Mucosa of descending colon (tissue), 3 donors: Measurements from ENCODE around the gene ZNF30. TPM values are rescaled to one million over a fixed set of nuclear protein-coding genes. Genes with fewer than 3 reads are reported as not detected.

Source experiments
- ATAC-seq: fragments of 200-7000 bp; cut with Tn5 transposase; one replicate; pipeline ENCODE4 v1.9.1; 2020; ENCODE audit warnings: mild to moderate bottlenecking, moderate library complexity
- DNase-seq, 3 donors: peaks; one replicate each; pipeline ENCODE4 v3.0.0-alpha.2; 2020
- H3K36me3 ChIP-seq: fragments of 200-600 bp; one replicate; pipeline ENCODE4 v1.8.0; 2021; ENCODE audit warnings: low read depth, mild to moderate bottlenecking
- H3K4me1 ChIP-seq: fragments of 200-600 bp; one replicate; pipeline ENCODE4 v1.8.0; 2021; ENCODE audit warnings: low read depth, mild to moderate bottlenecking
- H3K4me3 ChIP-seq: fragments of 200-600 bp; one replicate; pipeline ENCODE4 v1.8.0; 2021; ENCODE audit warnings: mild to moderate bottlenecking
- H3K9me3 ChIP-seq: fragments of 200-600 bp; one replicate; pipeline ENCODE4 v1.8.0; 2021; ENCODE audit warnings: mild to moderate bottlenecking
- intact Hi-C, 2 donors: fragments of 100-400 bp; cut with DNase I in 1 of 2; cut with micrococcal nuclease in 1 of 2; formaldehyde crosslinking; loops; one replicate each; pipeline versions ENCODE4 v1.11.0 to v1.11.1; 2022; cut with DNase I, micrococcal nuclease
- long read RNA-seq, 2 donors: library from polyadenylated mRNA; unstranded; transcript quantifications; one replicate each; pipeline ENCODE4 v2.0.0, GENCODE V29; 2019 to 2021
- total RNA-seq, 3 donors: library from RNA; stranded (reverse); fragmentation: NEBNext Ultra II Directional in 2 of 3; extraction: Animal tissue kit (Norgen Biotek cat#: 25700) in 2 of 3; gene quantifications; one replicate each; pipeline versions ENCODE4 v1.2.1 to v1.2.4, GENCODE V29; 2021 to 2023
- TF ChIP-seq, protein P1 (sequence below): fragments of 200-600 bp; IDR thresholded peaks from one replicate; pipeline ENCODE4 v1.8.0; 2022; ENCODE audit warnings: antibody characterized with exemption, mild to moderate bottlenecking
- donor health status: DM: no; HTN: no; CAD: no; lungs with moderate emphysema.
- donor health status: DM: no; HTN: no; CAD: no.
- donor health status: DM: no; HTN: yes; CAD: no.

Gene ZNF30
- total RNA-seq, result 1 to 10 TPM; 1.3 to 4.9 (median 2.1) TPM
- long read RNA-seq, donor 1, partial matches to known transcripts, result 0 of 6 reads
- long read RNA-seq, donor 1, other reads (novel, unspliced or antisense), result 4 of 6 reads
- long read RNA-seq, donor 2, partial matches to known transcripts, result 0 of 1 reads
- long read RNA-seq, donor 2, other reads (novel, unspliced or antisense), result 0 of 1 reads

- intact Hi-C loops, result no loop called here
- Histone ChIP-seq H3K4me1 (peaks cover 8% of the 10 kb centered on the region), H3K4me3 (peak within 1 kb of the TSS; percentile 27), H3K36me3 (no peaks in the 10 kb centered on the region), H3K9me3 (no peaks in the 10 kb centered on the region)
- DNase-seq, result peak; percentile 91 to 94 (median 92)
- TF ChIP-seq, protein P1, sequence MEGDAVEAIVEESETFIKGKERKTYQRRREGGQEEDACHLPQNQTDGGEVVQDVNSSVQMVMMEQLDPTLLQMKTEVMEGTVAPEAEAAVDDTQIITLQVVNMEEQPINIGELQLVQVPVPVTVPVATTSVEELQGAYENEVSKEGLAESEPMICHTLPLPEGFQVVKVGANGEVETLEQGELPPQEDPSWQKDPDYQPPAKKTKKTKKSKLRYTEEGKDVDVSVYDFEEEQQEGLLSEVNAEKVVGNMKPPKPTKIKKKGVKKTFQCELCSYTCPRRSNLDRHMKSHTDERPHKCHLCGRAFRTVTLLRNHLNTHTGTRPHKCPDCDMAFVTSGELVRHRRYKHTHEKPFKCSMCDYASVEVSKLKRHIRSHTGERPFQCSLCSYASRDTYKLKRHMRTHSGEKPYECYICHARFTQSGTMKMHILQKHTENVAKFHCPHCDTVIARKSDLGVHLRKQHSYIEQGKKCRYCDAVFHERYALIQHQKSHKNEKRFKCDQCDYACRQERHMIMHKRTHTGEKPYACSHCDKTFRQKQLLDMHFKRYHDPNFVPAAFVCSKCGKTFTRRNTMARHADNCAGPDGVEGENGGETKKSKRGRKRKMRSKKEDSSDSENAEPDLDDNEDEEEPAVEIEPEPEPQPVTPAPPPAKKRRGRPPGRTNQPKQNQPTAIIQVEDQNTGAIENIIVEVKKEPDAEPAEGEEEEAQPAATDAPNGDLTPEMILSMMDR, result no peak
- peak; percentile 99 for ATAC-seq
Observed at GRCh38 chr19:34926685-34927375, at the start of gene ZNF30. ZNF30 (plus strand) TSS chr19:34926903; CDS start chr19:34929948, 3,045 bp downstream.

- intact Hi-C loops, result no loop called here
- ATAC-seq (no peak), DNase-seq (no peak)
- H3K4me3 ChIP-seq, result no peak overlapping the region
- no peaks in the 10 kb centered on the region for H3K9me3 ChIP-seq
- H3K4me1 ChIP-seq, result no peaks in the 10 kb centered on the region
- no peaks in the 10 kb centered on the region for H3K36me3 ChIP-seq
- TF ChIP-seq, protein P1, result no peak
Observed at GRCh38 chr19:34879563-34879962, 47.1 kb upstream of the ZNF30 start.

- H3K9me3 ChIP-seq, result no peaks in the 10 kb centered on the region
- ATAC-seq (no peak), DNase-seq (no peak)
- no peaks in the 10 kb centered on the region for H3K36me3 ChIP-seq
- no peak overlapping the region for H3K4me3 ChIP-seq
- TF ChIP-seq, protein P1, result no peak
- intact Hi-C loops, result no loop called here
- H3K4me1 ChIP-seq, result no peaks in the 10 kb centered on the region
Observed at GRCh38 chr19:34880034-34880433, 46.7 kb upstream of the ZNF30 start.

- intact Hi-C loops, result no loop called here
- H3K36me3 ChIP-seq, result no peaks in the 10 kb centered on the region
- H3K9me3 ChIP-seq, result peaks cover 9% of the 10 kb centered on the region
- DNase-seq, result no peak
- H3K4me1 ChIP-seq, result no peaks in the 10 kb centered on the region
- H3K4me3 ChIP-seq, result no peak overlapping the region
- TF ChIP-seq, protein P1, result no peak
- ATAC-seq, result no peak
Observed at GRCh38 chr19:34881982-34882381, 44.7 kb upstream of the ZNF30 start.

DNA sequence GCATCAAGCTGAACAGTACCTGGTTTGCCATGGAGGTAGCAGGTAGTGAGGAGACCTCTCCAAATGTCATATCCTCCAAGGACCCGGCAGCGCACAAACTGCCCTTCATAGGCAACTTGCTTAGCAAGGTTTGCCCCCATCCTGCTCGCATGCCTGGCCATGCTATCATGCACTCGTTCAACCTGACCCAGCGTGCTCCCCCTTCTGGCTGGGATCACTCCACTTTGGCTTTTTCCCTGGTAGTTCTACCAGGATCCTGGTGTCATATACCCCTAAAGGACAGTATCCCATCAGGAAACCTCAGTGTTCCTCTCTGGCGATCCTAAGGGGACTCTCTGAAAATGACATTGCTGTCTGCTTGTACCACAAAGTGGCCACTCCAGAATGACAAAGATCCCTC, 38.6 kb upstream of the ZNF30 start:
- H3K36me3 ChIP-seq, result no peaks in the 10 kb centered on the region
- peaks cover 9% of the 10 kb centered on the region for H3K9me3 ChIP-seq
- intact Hi-C loops, result no loop called here
- DNase-seq, result no peak
- no peaks in the 10 kb centered on the region for H3K4me1 ChIP-seq
- H3K4me3 ChIP-seq, result no peak overlapping the region
- no peak for ATAC-seq
- TF ChIP-seq, protein P1, result no peak
